Fibroblast of lung (primary cell): ENCODE data around the gene WFDC5. TPM values are rescaled to one million over a fixed set of nuclear protein-coding genes. Genes with fewer than 3 reads are reported as not detected.

Experiments
- DNase-seq, 2 donors: peaks; one replicate each; pipeline versions ENCODE4 v3.0.0 to v3.0.0-alpha.2; 2010; ENCODE audit warnings: low read depth in 2 of 2
- H2AFZ ChIP-seq: 2 replicates; pipeline ENCODE4 v1.5.1; 2012; ENCODE audit warnings: low read length, control low read depth, inconsistent platforms
- H3K27ac ChIP-seq: 2 replicates; pipeline ENCODE4 v1.5.1; 2011; ENCODE audit warnings: low read length, control low read depth; ENCODE audit not compliant: insufficient read depth
- H3K27me3 ChIP-seq: 2 replicates; pipeline ENCODE4 v1.5.1; 2011; ENCODE audit warnings: mild to moderate bottlenecking, low read length; ENCODE audit not compliant: control insufficient read depth, insufficient read depth
- H3K36me3 ChIP-seq: 2 replicates; pipeline ENCODE4 v1.5.1; 2011; ENCODE audit warnings: low read length; ENCODE audit not compliant: control insufficient read depth, insufficient read depth
- H3K4me1 ChIP-seq: 2 replicates; pipeline ENCODE4 v1.5.1; 2011; ENCODE audit warnings: low read length; ENCODE audit not compliant: control insufficient read depth, insufficient read depth; ENCODE audit errors: extremely low read depth
- H3K4me2 ChIP-seq: 2 replicates; pipeline ENCODE4 v1.5.1; 2011; ENCODE audit warnings: low read length, control low read depth; ENCODE audit not compliant: insufficient read depth; ENCODE audit errors: extremely low read depth
- H3K4me3 ChIP-seq, 4 experiments: fragments of 200-600 bp in 1 of 4; sonication (generic) in 1 of 4; replicated peaks in 1 of 4; 2 replicates each; pipeline ENCODE4 v1.5.1; 2011 to 2016; ENCODE audit warnings: low read length in 4 of 4, low read depth in 3 of 4, mild to moderate bottlenecking in 3 of 4, control low read depth in 2 of 4, inconsistent platforms in 1 of 4, mixed read lengths in 1 of 4; ENCODE audit not compliant: insufficient read depth in 1 of 4; ENCODE audit errors: control extremely low read depth in 1 of 4
- H3K79me2 ChIP-seq: 2 replicates; pipeline ENCODE4 v1.5.1; 2012; ENCODE audit warnings: mild to moderate bottlenecking, low read length, inconsistent platforms; ENCODE audit not compliant: control insufficient read depth, insufficient read depth
- H3K9ac ChIP-seq: 2 replicates; pipeline ENCODE4 v1.5.1; 2011; ENCODE audit warnings: mild to moderate bottlenecking, low read length, control low read depth; ENCODE audit not compliant: insufficient read depth
- H3K9me3 ChIP-seq: 2 replicates; pipeline ENCODE4 v1.5.1; 2012; ENCODE audit warnings: low read depth, low read length; ENCODE audit not compliant: control insufficient read depth, insufficient read depth
- H4K20me1 ChIP-seq: 2 replicates; pipeline ENCODE4 v1.5.1; 2011; ENCODE audit warnings: low read length; ENCODE audit not compliant: control insufficient read depth, insufficient read depth; ENCODE audit errors: extremely low read depth
- CTCF ChIP-seq, 2 donors: IDR thresholded peaks in 1 of 2; conservative IDR thresholded peaks in 1 of 2; 1 replicate in 1 of 2; 2 replicates in 1 of 2; pipeline ENCODE4 v1.5.1; 2011 to 2012; ENCODE audit warnings: low read length in 2 of 2, control low read depth in 1 of 2, inconsistent platforms in 1 of 2, low read depth in 1 of 2, mild to moderate bottlenecking in 1 of 2
- EZH2 ChIP-seq: IDR thresholded peaks from 2 replicates; pipeline ENCODE4 v1.5.1; 2012; ENCODE audit warnings: low read length, control low read depth, mild to moderate bottlenecking; ENCODE audit errors: missing control alignments
- polyA plus RNA-seq, 2 donors: library from polyadenylated mRNA; depleted of rRNA in 1 of 2; stranded (reverse) in 1 of 2; unstranded in 1 of 2; fragments of >200 nt; gene quantifications; 2 replicates each; pipeline ENCODE4 v1.2.1, GENCODE V29; 2011 to 2012; ENCODE audit warnings: missing spikeins in 1 of 2
- total RNA-seq: library from RNA; depleted of rRNA; stranded (reverse); fragments of >200 nt; gene quantifications from 2 replicates; pipeline ENCODE4 v1.2.1, GENCODE V29; 2014

WFDC5 gene
- total and polyA plus RNA-seq, 2 donors (not counting 1 experiment from before 2014, with no cell fraction given): not detected

GRCh38 chr20:45061244-45061643 is 53.7 kb downstream of the WFDC5 start:
- H3K27me3 ChIP-seq: no peaks in the 10 kb centered on the region
- no peak for TF ChIP-seq EZH2
- TF ChIP-seq CTCF (conservative IDR thresholded peaks at IDR 0.05 in 1 of 2, IDR thresholded peaks at IDR 0.05 in 1 of 2; ENCODE audit: low read depth in 1 of 2, low read length in 2 of 2): no peak
- H3K36me3 ChIP-seq: no peaks in the 10 kb centered on the region
- H3K4me1 ChIP-seq: peaks cover 7% of the 10 kb centered on the region
- no peaks in the 10 kb centered on the region for H3K9me3 ChIP-seq
- DNase-seq: peak; percentile 90 to 96
- H4K20me1 ChIP-seq: no peaks in the 10 kb centered on the region
- no peak overlapping the region for H3K4me2 ChIP-seq
- H3K79me2 ChIP-seq: no peaks in the 10 kb centered on the region
- no peak overlapping the region for H3K4me3 ChIP-seq
- no peak overlapping the region for H3K27ac ChIP-seq
- no peak overlapping the region for H3K9ac ChIP-seq
- no peak overlapping the region for H2AFZ ChIP-seq

- Histone ChIP-seq H3K36me3 (no peaks in the 10 kb centered on the region), H4K20me1 (no peaks in the 10 kb centered on the region), H3K9ac (no peak overlapping the region), H2AFZ (no peak overlapping the region), H3K79me2 (no peaks in the 10 kb centered on the region), H3K4me2 (no peak overlapping the region), H3K4me3 (no peak overlapping the region), H3K27me3 (no peaks in the 10 kb centered on the region), H3K9me3 (no peaks in the 10 kb centered on the region), H3K4me1 (peaks cover 7% of the 10 kb centered on the region), H3K27ac (no peak overlapping the region)
- no peak for TF ChIP-seq CTCF (conservative IDR thresholded peaks at IDR 0.05 in 1 of 2, IDR thresholded peaks at IDR 0.05 in 1 of 2; ENCODE audit: low read depth in 1 of 2, low read length in 2 of 2)
- TF ChIP-seq EZH2: no peak
- no peak for DNase-seq
Measured at GRCh38 chr20:45060294-45060693, 54.7 kb downstream of the WFDC5 start.

Other genes starting within 250 kb of the WFDC5 start
- 77.6 and 89.7 TPM in 2 replicates for gene YWHAB, start 229.5 kb downstream of the WFDC5 start, total RNA-seq
- 282 and 321 TPM in 2 replicates for gene YWHAB, start 229.5 kb downstream of the WFDC5 start, polyA plus RNA-seq
- gene PABPC1L, start 205.1 kb downstream of the WFDC5 start, total RNA-seq: 6.7 and 11.9 TPM in 2 replicates
- 11.6 and 17.8 TPM in 2 replicates for gene PABPC1L, start 205.1 kb downstream of the WFDC5 start, polyA plus RNA-seq
- 10.5 and 15.5 TPM in 2 replicates for gene TOMM34, start 154.8 kb downstream of the WFDC5 start, total RNA-seq
- 25.6 and 58.7 TPM in 2 replicates for gene TOMM34, start 154.8 kb downstream of the WFDC5 start, polyA plus RNA-seq
- gene STK4, start 148.7 kb downstream of the WFDC5 start, total RNA-seq: 22.9 and 31.7 TPM in 2 replicates
- gene STK4, start 148.7 kb downstream of the WFDC5 start, polyA plus RNA-seq: 19.0 and 23.4 TPM in 2 replicates
- 0.26 and 0.50 TPM in 2 replicates for gene KCNS1, start 14.0 kb downstream of the WFDC5 start, total RNA-seq
- gene KCNS1, start 14.0 kb downstream of the WFDC5 start, polyA plus RNA-seq: 0.24 and 0.33 TPM in 2 replicates
- gene WFDC12, start 9.3 kb upstream of the WFDC5 start, total RNA-seq: not detected in 2 replicates
- gene WFDC12, start 9.3 kb upstream of the WFDC5 start, polyA plus RNA-seq: not detected in 2 replicates
- gene PI3, start 59.7 kb upstream of the WFDC5 start, total RNA-seq: not detected in 2 replicates
- not detected in 2 replicates for gene PI3, start 59.7 kb upstream of the WFDC5 start, polyA plus RNA-seq
- not detected in 2 replicates for gene SEMG1, start 91.9 kb upstream of the WFDC5 start, total RNA-seq
- not detected in 2 replicates for gene SEMG1, start 91.9 kb upstream of the WFDC5 start, polyA plus RNA-seq
- gene SEMG2, start 106.2 kb upstream of the WFDC5 start, total RNA-seq: not detected in 2 replicates
- not detected in 2 replicates for gene SEMG2, start 106.2 kb upstream of the WFDC5 start, polyA plus RNA-seq
- gene SLPI, start 139.4 kb upstream of the WFDC5 start, total RNA-seq: 0.17 and 0.77 TPM in 2 replicates
- gene SLPI, start 139.4 kb upstream of the WFDC5 start, polyA plus RNA-seq: 3.7 TPM in 1 of 2 replicates, not detected in the other
- gene RBPJL, start 191.7 kb upstream of the WFDC5 start, total RNA-seq: not detected in 2 replicates
- gene RBPJL, start 191.7 kb upstream of the WFDC5 start, polyA plus RNA-seq: not detected in 2 replicates
- gene MATN4, start 193.1 kb upstream of the WFDC5 start, total RNA-seq: under 0.01 TPM in 2 replicates
- 0.02 and 0.06 TPM in 2 replicates for gene MATN4, start 193.1 kb upstream of the WFDC5 start, polyA plus RNA-seq
- 142 and 175 TPM in 2 replicates for gene SDC4, start 233.2 kb upstream of the WFDC5 start, total RNA-seq
- gene SDC4, start 233.2 kb upstream of the WFDC5 start, polyA plus RNA-seq: 226 and 312 TPM in 2 replicates
- gene SYS1, start 248.0 kb upstream of the WFDC5 start, total RNA-seq: 20.0 and 20.5 TPM in 2 replicates
- 21.9 and 23.4 TPM in 2 replicates for gene SYS1, start 248.0 kb upstream of the WFDC5 start, polyA plus RNA-seq